Activated CD4-positive, alpha-beta T cell treated with anti-CD3 and anti-CD28 coated beads for 36 hours (primary cell): Measurements from ENCODE around the gene EN2. TPM values are rescaled to one million over a fixed set of nuclear protein-coding genes. Genes with fewer than 3 reads are reported as not detected.

Experiments used
- ATAC-seq: fragments of 200-7000 bp; cut with Tn5 transposase; one replicate; pipeline ENCODE4 v1.10.0; 2021; ENCODE audit warnings: mild to moderate bottlenecking, moderate library complexity
- CTCF ChIA-PET: fragments of 350-600 bp; sonication (Branson Sonifier 250); formaldehyde crosslinking; loops from one replicate; lab custom pipeline; 2021; ENCODE audit warnings: antibody characterized with exemption; lab: Charles Lee
- POLR2A ChIA-PET: fragments of 350-600 bp; sonication (Branson Sonifier 250); formaldehyde crosslinking; loops from one replicate; lab custom pipeline; 2021; ENCODE audit warnings: antibody characterized with exemption, inconsistent platforms; lab: Charles Lee
- DNase-seq: peaks from one replicate; pipeline ENCODE4 v3.0.0-alpha.2; 2020
- H3K27ac Mint-ChIP-seq: one replicate; pipeline ENCODE4 v1.8.0; 2021; ENCODE audit warnings: mixed read lengths
- H3K27me3 Mint-ChIP-seq: one replicate; pipeline ENCODE4 v1.8.0; 2021; ENCODE audit warnings: mixed read lengths
- H3K36me3 Mint-ChIP-seq: one replicate; pipeline ENCODE4 v1.8.0; 2021; ENCODE audit warnings: low read depth, mixed read lengths
- H3K4me1 Mint-ChIP-seq: one replicate; pipeline ENCODE4 v1.8.0; 2021; ENCODE audit warnings: mixed read lengths
- H3K4me3 Mint-ChIP-seq: one replicate; pipeline ENCODE4 v1.8.0; 2021; ENCODE audit warnings: mild to moderate bottlenecking, moderate library complexity, mixed read lengths
- H3K9me3 Mint-ChIP-seq: one replicate; pipeline ENCODE4 v1.8.0; 2021; ENCODE audit warnings: low read depth, mixed read lengths
- intact Hi-C, 2 experiments: fragments of 100-400 bp; cut with DNase I in 1 of 2; cut with micrococcal nuclease in 1 of 2; formaldehyde crosslinking; loops; one replicate each; pipeline versions ENCODE4 v1.14.2 to v1.15.1; 2022 to 2024; cut with DNase I, micrococcal nuclease
- total RNA-seq, 2 experiments: library from RNA; stranded (reverse); gene quantifications; one replicate each; pipeline ENCODE4 v1.2.3, GENCODE V29; 2021

The EN2 gene
- total RNA-seq: not detected

GRCh38 chr7:155458111-155458877 is at the start of gene EN2:
TSS of gene EN2 (plus strand) at chr7:155458129. CDS start at chr7:155458378, 249 bp downstream.
- H3K36me3 Mint-ChIP-seq: no peaks in the 10 kb centered on the region
- no peaks in the 10 kb centered on the region for H3K9me3 Mint-ChIP-seq
- ChIA-PET CTCF (no interaction called here), POLR2A (no interaction called here)
- H3K4me1 Mint-ChIP-seq: peaks cover 18% of the 10 kb centered on the region
- no peak within 1 kb of the TSS for H3K27ac Mint-ChIP-seq
- peak; percentile 28 for ATAC-seq
- peak within 1 kb of the TSS; percentile 54 for H3K4me3 Mint-ChIP-seq
- intact Hi-C loops: loop anchor here in 1 of 2 experiments (2.0 to 5.0 kb wide), 3 partner anchors 53 to 349 kb away; no protein-coding TSS in a partner anchor
- H3K27me3 Mint-ChIP-seq: peaks cover 66% of the 10 kb centered on the region
- DNase-seq: no peak

- DNase-seq (no peak), ATAC-seq (no peak)
- Mint-ChIP-seq H3K27me3 (peaks cover 24% of the 10 kb centered on the region), H3K9me3 (no peaks in the 10 kb centered on the region), H3K4me3 (no peak overlapping the region), H3K4me1 (no peaks in the 10 kb centered on the region), H3K27ac (no peak overlapping the region), H3K36me3 (no peaks in the 10 kb centered on the region)
- intact Hi-C loops: no loop called here
- ChIA-PET POLR2A (no interaction called here), CTCF (no interaction called here)
Measured at GRCh38 chr7:155408651-155409586, 49.0 kb upstream of the EN2 start.

- Mint-ChIP-seq H3K27ac (no peak overlapping the region), H3K36me3 (no peaks in the 10 kb centered on the region), H3K4me3 (no peak overlapping the region), H3K9me3 (no peaks in the 10 kb centered on the region), H3K27me3 (peaks cover 21% of the 10 kb centered on the region), H3K4me1 (no peaks in the 10 kb centered on the region)
- ChIA-PET POLR2A (no interaction called here), CTCF (no interaction called here)
- ATAC-seq: no peak
- DNase-seq: no peak
- intact Hi-C loops: no loop called here
Measured at GRCh38 chr7:155409980-155410379, 47.9 kb upstream of the EN2 start.

GRCh38 chr7:155410431-155410830 is 47.5 kb upstream of the EN2 start:
- ATAC-seq (no peak), DNase-seq (no peak)
- intact Hi-C loops: no loop called here
- peaks cover 21% of the 10 kb centered on the region for H3K27me3 Mint-ChIP-seq
- POLR2A ChIA-PET: no interaction called here
- H3K36me3 Mint-ChIP-seq: no peaks in the 10 kb centered on the region
- H3K4me1 Mint-ChIP-seq: no peaks in the 10 kb centered on the region
- no peaks in the 10 kb centered on the region for H3K9me3 Mint-ChIP-seq
- H3K4me3 Mint-ChIP-seq: no peak overlapping the region
- no peak overlapping the region for H3K27ac Mint-ChIP-seq
- CTCF ChIA-PET: no interaction called here

GRCh38 chr7:155411718-155412415 is 46.1 kb upstream of the EN2 start:
- ChIA-PET POLR2A (no interaction called here), CTCF (interaction anchor here (1.5 kb wide), 1 partner anchor 10 kb away, joined by 3 read pairs; no protein-coding TSS in a partner anchor)
- DNase-seq (no peak), ATAC-seq (no peak)
- no peaks in the 10 kb centered on the region for H3K36me3 Mint-ChIP-seq
- no peak overlapping the region for H3K27ac Mint-ChIP-seq
- H3K4me3 Mint-ChIP-seq: no peak overlapping the region
- no peaks in the 10 kb centered on the region for H3K9me3 Mint-ChIP-seq
- no peaks in the 10 kb centered on the region for H3K4me1 Mint-ChIP-seq
- intact Hi-C loops: loop anchor here in 1 of 2 experiments (1.0 kb wide), 2 partner anchors 122 to 356 kb away; no protein-coding TSS in a partner anchor
- H3K27me3 Mint-ChIP-seq: peaks cover 14% of the 10 kb centered on the region

GRCh38 chr7:155412416-155413253 is 45.3 kb upstream of the EN2 start:
- peak; percentile 87 for ATAC-seq
- POLR2A ChIA-PET: no interaction called here

GRCh38 chr7:155414547-155415492 is 43.1 kb upstream of the EN2 start:
- ChIA-PET POLR2A (no interaction called here), CTCF (no interaction called here)
- no peak overlapping the region for H3K27ac Mint-ChIP-seq
- intact Hi-C loops: no loop called here
- no peaks in the 10 kb centered on the region for H3K4me1 Mint-ChIP-seq
- H3K4me3 Mint-ChIP-seq: no peak overlapping the region
- H3K9me3 Mint-ChIP-seq: no peaks in the 10 kb centered on the region
- H3K27me3 Mint-ChIP-seq: peaks cover 14% of the 10 kb centered on the region
- no peaks in the 10 kb centered on the region for H3K36me3 Mint-ChIP-seq
- ATAC-seq: no peak
- DNase-seq: no peak

More at GRCh38 chr7:155412416-155413253, 45.3 kb upstream of the EN2 start:
- H3K4me1 Mint-ChIP-seq: no peaks in the 10 kb centered on the region
- H3K36me3 Mint-ChIP-seq: no peaks in the 10 kb centered on the region
- peaks cover 14% of the 10 kb centered on the region for H3K27me3 Mint-ChIP-seq
- no peaks in the 10 kb centered on the region for H3K9me3 Mint-ChIP-seq
- no peak overlapping the region for H3K27ac Mint-ChIP-seq
- H3K4me3 Mint-ChIP-seq: no peak overlapping the region
- CTCF ChIA-PET: interaction anchor here (0.6 to 1.5 kb wide), 3 partner anchors 9 to 239 kb away, joined by 3 read pairs; no protein-coding TSS in a partner anchor
- intact Hi-C loops: loop anchor here in 1 of 2 experiments (1.0 kb wide), 2 partner anchors 122 to 356 kb away; no protein-coding TSS in a partner anchor
- DNase-seq: peak; percentile 77

GRCh38 chr7:155416646-155417380 is 41.1 kb upstream of the EN2 start:
- ChIA-PET CTCF (no interaction called here), POLR2A (no interaction called here)
- Mint-ChIP-seq H3K4me1 (no peaks in the 10 kb centered on the region), H3K9me3 (no peaks in the 10 kb centered on the region), H3K4me3 (no peak overlapping the region), H3K27me3 (peaks cover 11% of the 10 kb centered on the region), H3K27ac (no peak overlapping the region), H3K36me3 (no peaks in the 10 kb centered on the region)
- DNase-seq (no peak), ATAC-seq (no peak)
- intact Hi-C loops: no loop called here

- H3K4me3 Mint-ChIP-seq: no peak overlapping the region
- CTCF ChIA-PET: no interaction called here
- H3K4me1 Mint-ChIP-seq: no peaks in the 10 kb centered on the region
- DNase-seq (no peak), ATAC-seq (no peak)
- no peak overlapping the region for H3K27ac Mint-ChIP-seq
- H3K36me3 Mint-ChIP-seq: no peaks in the 10 kb centered on the region
- no peaks in the 10 kb centered on the region for H3K9me3 Mint-ChIP-seq
- POLR2A ChIA-PET: no interaction called here
- peaks cover 9% of the 10 kb centered on the region for H3K27me3 Mint-ChIP-seq
- intact Hi-C loops: no loop called here
Measured at GRCh38 chr7:155418304-155418703, 39.6 kb upstream of the EN2 start.
